ENCODE measurements around the gene SUCLG2.

- TF ChIP-seq CTCF (conservative IDR thresholded peaks at IDR 0.05; ENCODE audit: low read depth, low read length) (no peak), MXI1 (IDR thresholded peaks at IDR 0.05; ENCODE audit: borderline replicate concordance, low read depth, low read length) (no peak), RFX5 (IDR thresholded peaks at IDR 0.05; ENCODE audit: low read depth, low read length) (no peak), CEBPB (IDR thresholded peaks at IDR 0.05; ENCODE audit: low read depth, low read length) (no peak), FOS (IDR thresholded peaks at IDR 0.05; ENCODE audit: low read depth, low read length) (no peak), POLR2A (IDR thresholded peaks at IDR 0.05; ENCODE audit: low read depth, low read length) (no peak), USF2 (IDR thresholded peaks at IDR 0.05; ENCODE audit: low read depth, low read length) (no peak), RAD21 (IDR thresholded peaks at IDR 0.05; ENCODE audit: low read length) (no peak), BHLHE40 (IDR thresholded peaks at IDR 0.05; ENCODE audit: low read depth, low read length) (no peak), MAZ (IDR thresholded peaks at IDR 0.05; ENCODE audit: borderline replicate concordance, low read depth, low read length) (no peak), SMC3 (IDR thresholded peaks at IDR 0.05; ENCODE audit: low read depth, low read length) (no peak), CHD1 (IDR thresholded peaks at IDR 0.05; ENCODE audit: low read depth, low read length) (no peak)
These were observed 271.9 kb downstream of the SUCLG2 start for GRCh38 chr3:67382536-67382935.

Measured in IMR-90 (cell line).